HUDEP-2 (cell line): ENCODE data around the gene INTU.
"Not testable (repeated sequence)": the region's sequence is repeated elsewhere in the genome, so short reads cannot be mapped to it uniquely, and the experiment has no call there.

ENCODE experiments used
- DNase-seq, 76 experiments: peaks; one replicate each; lab custom pipeline; 2025; ENCODE audit not compliant: unreplicated experiment in 76 of 76; lab: John Stamatoyannopoulos, UW

Gene INTU

GRCh38 chr4:127632420-127633403, at the start of gene INTU:
Gene INTU, plus strand, starts transcription at chr4:127632957. Its CDS starts 78 bp downstream, at chr4:127633035.
- DNase-seq = peak in 74 of 76 experiments; percentile 26 to 93 (median 80)

DNA sequence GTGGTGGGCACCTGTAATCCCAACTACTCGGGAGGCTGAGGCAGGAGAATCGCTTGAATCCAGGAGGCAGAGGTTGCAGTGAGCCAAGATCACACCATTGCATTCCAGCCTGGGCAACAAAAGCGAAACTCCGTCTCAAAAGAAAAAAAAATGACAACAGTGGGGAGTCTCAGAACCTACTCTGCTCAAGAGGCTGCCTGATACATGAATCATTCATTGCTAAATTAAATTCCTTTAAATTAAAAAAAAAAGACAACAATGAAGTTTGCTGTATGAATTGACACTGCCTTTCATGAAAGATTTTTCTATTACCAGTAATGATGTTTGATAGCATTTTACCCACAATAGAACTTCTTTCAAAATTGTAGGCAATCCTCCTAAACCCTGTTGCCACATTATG, 46.3 kb upstream of the INTU start:
- not testable (repeated sequence) for DNase-seq

DNA sequence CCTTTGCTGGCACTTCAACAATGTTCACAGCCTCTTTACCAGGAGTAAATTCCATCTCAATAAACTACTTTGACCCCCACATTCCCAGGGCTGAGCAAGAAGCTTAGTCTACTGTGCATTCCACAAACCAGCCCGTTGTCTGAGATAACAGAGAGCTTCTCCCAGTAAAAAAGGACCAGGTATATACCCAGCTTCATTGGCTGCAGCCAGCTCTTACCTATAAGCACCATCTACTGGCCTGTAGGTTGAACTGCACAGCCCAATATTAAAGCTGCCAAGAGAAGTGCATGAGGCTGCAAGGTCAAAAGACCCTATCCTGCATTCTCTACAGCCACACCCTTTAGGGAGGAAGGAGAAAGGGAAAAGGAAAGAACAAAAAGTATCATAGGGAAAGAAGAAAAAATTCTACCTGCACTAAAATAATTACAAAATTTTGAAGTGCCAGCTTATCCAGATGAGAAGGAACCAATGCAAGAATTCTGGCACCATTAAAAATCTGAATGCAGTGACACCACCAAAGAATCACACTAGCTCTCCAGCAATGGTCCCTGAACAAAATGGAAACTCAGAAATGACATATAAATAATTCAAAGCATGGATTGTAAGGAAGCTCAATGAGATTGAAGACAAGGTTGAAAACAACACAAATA, 45.7 kb upstream of the INTU start:
- DNase-seq = peak in 32 of 76 experiments; percentile 1 to 57 (median 13)

GRCh38 chr4:127589153-127589552, 43.6 kb upstream of the INTU start:
- DNase-seq = not testable (repeated sequence)

DNA sequence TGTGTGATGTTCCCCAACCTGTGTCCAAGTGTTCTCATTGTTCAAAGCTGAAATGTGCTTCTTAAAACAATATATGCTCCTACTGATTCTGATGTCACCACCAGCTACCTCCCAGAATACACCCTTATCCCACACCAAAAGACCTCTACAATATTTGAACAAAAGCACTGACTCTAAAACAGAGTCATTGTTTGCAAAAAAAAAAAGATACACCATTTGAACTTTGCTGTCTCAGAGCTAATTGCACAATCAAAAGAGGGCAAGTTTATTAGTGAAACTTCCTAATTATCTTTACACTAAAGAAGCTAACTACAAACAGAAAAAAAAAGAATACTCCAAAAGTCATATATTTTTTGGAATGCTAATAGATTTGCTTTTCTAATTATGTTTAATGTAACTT, 34.1 kb upstream of the INTU start:
- no peak for DNase-seq

DNA sequence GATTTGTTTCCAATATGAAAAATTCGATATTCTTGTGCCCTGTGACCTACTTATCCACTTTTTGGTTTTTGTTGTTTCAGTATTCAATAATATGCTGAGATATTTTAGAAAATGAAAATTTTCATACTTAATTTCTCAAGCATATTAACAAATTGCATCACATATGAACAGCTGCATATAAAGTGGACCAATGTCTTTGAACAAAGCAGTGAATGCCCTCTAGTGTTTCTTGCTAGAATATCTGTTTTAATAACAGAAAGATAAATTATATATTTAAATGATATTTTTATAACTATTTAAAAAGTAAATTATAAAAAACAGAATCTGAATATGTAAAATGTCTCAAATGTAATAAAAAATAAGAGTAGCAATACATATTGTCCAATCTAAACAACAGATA, 31.7 kb upstream of the INTU start:
- no peak for DNase-seq

DNA sequence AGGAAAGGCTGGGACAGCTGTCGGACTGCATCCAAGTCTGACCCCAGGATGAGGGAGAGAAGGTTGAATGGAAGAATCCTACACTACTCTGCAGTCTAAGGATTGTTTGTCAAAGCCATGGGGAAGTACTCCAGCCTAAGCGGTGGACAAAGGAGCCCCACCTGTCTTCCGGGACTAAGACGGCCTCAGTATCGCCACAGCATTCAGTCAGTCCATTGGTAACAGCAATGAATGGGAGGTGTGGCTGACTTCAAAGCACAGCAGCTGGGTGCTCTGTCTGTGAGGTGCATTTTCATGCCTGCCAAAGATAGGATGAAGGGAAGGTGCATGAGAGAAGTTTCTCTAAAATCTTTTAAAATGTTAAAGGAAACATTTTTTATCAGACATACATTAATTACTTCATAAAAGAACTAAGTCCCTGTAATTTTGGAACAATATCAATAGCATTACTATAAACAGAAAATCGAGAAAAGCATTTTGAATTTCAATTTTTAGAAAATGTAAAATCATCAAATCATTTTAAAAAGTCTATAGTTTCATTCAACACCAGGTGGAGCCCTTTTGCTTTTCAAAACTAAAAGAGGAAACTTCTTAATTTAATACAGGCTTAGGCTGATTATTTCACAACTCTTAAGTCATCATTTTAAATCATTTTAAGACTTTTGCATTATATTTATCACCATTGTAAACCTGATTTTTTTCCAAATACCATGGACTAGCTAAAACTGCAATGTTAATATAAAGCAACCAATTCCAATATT, 27.6 kb upstream of the INTU start:
- DNase-seq = peak in 9 of 76 experiments; percentile 1 to 25 (median 14)

- no peak for DNase-seq
Measured at GRCh38 chr4:127606823-127607222, 25.9 kb upstream of the INTU start.

GRCh38 chr4:127609484-127609883, 23.3 kb upstream of the INTU start:
- no peak for DNase-seq

- DNase-seq = no peak
Measured at GRCh38 chr4:127610488-127610887, 22.3 kb upstream of the INTU start.

- no peak for DNase-seq
Measured at GRCh38 chr4:127616898-127617297, 15.9 kb upstream of the INTU start.

DNA sequence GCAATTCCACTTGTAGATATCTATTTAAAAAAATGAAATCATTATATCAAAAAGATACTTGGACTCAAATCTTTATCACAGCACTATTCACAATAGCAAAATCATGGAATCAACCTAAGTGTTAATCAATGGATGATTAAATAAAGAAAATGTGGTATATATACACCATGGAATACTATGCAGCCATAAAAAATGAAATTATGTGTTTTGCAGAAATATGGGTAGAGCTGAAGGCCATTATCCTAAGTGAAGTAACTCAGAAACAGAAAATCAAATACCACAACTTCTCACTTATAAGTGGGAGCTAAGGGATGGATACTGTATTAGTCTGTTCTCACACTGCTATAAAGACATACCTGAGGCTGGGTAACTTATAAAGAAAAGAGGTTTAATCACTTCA, 14.3 kb upstream of the INTU start:
- DNase-seq = no peak

GRCh38 chr4:127622621-127622920, 10.2 kb upstream of the INTU start:
- peak in 32 of 76 experiments; percentile 11 to 82 (median 65) for DNase-seq

DNA sequence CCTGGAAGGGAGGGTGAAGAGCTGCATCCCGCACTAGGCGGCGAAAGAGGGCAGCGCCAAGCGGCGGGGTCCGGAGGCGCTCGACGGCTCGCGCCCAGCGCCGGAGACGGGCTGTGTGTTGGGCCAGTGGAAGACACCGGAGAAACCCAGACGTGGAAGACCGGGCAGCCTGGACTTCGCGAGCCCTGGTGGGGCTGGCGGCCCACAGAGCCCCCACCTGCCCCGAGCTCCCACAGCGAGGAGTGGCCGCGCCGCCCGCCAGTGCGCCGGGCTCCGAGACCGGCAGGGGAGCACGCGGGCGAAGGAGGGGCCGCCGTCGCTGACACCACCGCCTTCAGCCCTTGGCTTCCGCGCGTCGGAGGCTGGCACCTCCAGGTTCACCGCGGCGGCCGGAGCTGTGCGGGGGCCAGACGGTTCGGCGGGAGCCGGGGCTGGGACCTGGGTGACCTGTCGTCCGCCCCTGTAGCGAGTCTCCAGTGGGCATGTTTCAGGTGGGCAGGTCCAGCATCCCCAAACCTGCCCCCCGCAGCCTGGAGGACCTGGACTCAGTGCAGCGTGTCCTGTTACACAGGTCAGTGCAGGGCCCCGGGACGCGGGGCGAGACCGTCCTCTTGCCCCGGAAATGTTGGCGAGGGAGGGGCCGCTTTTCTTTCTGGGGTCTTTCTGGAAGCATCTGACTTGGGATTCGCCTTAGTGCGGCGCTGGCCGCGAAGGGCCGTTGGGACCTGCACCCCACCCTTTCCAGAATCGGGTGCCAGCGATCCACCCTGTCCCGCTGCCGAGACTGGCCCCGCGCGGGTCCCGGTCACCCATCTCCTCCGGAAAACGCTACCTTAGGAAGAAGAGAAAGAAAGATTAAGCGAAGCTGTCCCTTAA, 9.6 kb upstream of the INTU start:
- DNase-seq = peak in 68 of 76 experiments; percentile 7 to 84 (median 64)

DNA sequence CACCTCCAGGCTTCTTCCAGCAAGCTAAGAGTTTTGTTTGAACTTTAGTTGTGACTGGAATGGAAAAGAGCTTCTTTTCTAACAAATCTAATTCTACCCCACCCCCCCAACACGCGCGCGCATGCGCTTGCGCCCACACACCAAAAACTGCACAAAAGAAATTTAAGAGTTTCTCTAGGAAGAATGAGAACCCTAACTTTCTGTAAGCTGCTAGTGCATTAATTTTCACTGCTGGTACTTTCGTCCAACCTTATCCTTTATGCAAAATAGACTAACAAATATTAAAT, 9.0 kb upstream of the INTU start:
- DNase-seq = peak in 52 of 76 experiments; percentile 6 to 78 (median 43)

- peak in 6 of 76 experiments; percentile 11 to 44 (median 20) for DNase-seq
Measured at GRCh38 chr4:127624173-127624572, 8.6 kb upstream of the INTU start.

- peak in 15 of 76 experiments; percentile 0 to 34 (median 13) for DNase-seq
Measured at GRCh38 chr4:127629371-127629770, 3.4 kb upstream of the INTU start.

GRCh38 chr4:127630152-127630551, 2.6 kb upstream of the INTU start:
- no peak for DNase-seq

DNA sequence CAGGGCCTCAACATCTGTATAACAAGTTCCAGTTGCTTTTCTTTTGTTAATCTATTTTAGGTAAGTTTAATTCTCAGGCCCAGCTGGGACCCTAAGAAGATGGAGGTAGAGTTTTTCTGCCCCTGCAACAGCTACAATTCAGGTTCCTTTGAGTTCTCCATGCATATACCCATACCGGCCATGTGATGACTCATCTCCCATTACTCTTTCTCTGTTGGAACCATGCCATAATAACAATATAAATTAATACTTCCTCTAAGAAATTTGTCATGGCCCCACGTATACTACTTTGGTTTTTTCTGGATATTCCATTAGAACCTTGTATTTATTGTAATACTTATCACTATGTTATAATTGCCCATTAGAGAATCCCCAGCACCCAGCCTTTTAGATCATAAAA, 1.3 kb upstream of the INTU start:
- peak in 9 of 76 experiments; percentile 2 to 28 (median 14) for DNase-seq

DNA sequence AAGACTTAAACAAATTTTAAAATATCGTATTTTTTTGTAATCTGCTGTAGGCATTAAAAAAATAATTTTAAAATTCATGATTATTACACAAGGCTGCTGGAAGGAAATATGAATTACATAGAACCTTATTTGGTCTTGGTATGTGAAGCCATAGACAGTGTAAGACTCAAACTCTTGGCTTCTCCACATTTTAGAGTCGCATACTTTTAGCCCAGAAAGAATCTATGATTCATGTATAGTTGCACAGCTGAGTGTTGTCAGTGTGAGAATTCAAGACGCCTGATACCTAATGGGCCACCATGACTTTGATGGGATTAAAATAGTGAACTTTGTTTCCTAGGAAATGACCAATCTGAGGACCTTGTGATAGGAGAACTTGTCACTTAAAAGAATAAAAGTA, 1.4 kb downstream of the INTU start:
- no peak for DNase-seq
